ENCODE data around the gene WDR90.

GRCh38 chr16:666572-666971 is 17.4 kb downstream of the WDR90 start:
- TF ChIP-seq POLR2A (IDR thresholded peaks at IDR 0.05) (no peak), CTCF (IDR thresholded peaks at IDR 0.05) (no peak)
